Astrocyte of the spinal cord (primary cell): ENCODE data around the gene NREP.
A peak's percentile ranks its signal among the peaks of the same experiment; 100 is the strongest.

Experiments used
- DNase-seq: peaks from one replicate; pipeline ENCODE4 v3.0.0; 2011; ENCODE audit warnings: low read depth, low spot score
- H3K4me3 ChIP-seq: 2 replicates; pipeline ENCODE4 v1.5.1; 2011; ENCODE audit warnings: low read depth, mild to moderate bottlenecking, low read length, moderate library complexity
- CTCF ChIP-seq: IDR thresholded peaks from 2 replicates; pipeline ENCODE4 v1.5.1; 2012; ENCODE audit warnings: low read depth, mild to moderate bottlenecking, low read length, inconsistent platforms
- in situ Hi-C: cut with HindIII; loops from 2 replicates; pipeline ENCODE4 v1.10.0; 2017; ENCODE audit warnings: low sequenced_read_pairs

NREP gene

GRCh38 chr5:111792471-111793058 is 35.6 kb upstream of the NREP start:
- no peak for TF ChIP-seq CTCF
- H3K4me3 ChIP-seq = no peak overlapping the region
- in situ Hi-C loops = no loop called here
- peak; percentile 46 for DNase-seq

GRCh38 chr5:111790295-111790694 is 33.3 kb upstream of the NREP start:
- no peak for TF ChIP-seq CTCF
- DNase-seq = no peak
- in situ Hi-C loops = no loop called here
- H3K4me3 ChIP-seq = no peak overlapping the region

GRCh38 chr5:111787006-111787405 is 30.0 kb upstream of the NREP start:
- no peak overlapping the region for H3K4me3 ChIP-seq
- DNase-seq = no peak
- in situ Hi-C loops = no loop called here
- TF ChIP-seq CTCF = no peak

- in situ Hi-C loops = no loop called here
These were observed 27.6 kb upstream of the NREP start for GRCh38 chr5:111784491-111785181.

GRCh38 chr5:111783537-111783936 is 26.5 kb upstream of the NREP start:
- TF ChIP-seq CTCF = no peak
- H3K4me3 ChIP-seq = no peak overlapping the region
- DNase-seq = no peak
- in situ Hi-C loops = no loop called here

More at GRCh38 chr5:111784491-111785181, 27.6 kb upstream of the NREP start:
- DNase-seq = no peak
- no peak for TF ChIP-seq CTCF
- H3K4me3 ChIP-seq = no peak overlapping the region

GRCh38 chr5:111782216-111782615 is 25.2 kb upstream of the NREP start:
- no peak for TF ChIP-seq CTCF
- in situ Hi-C loops = no loop called here
- peak; percentile 14 for DNase-seq
- H3K4me3 ChIP-seq = no peak overlapping the region
